GM20000 (cell line): ENCODE measurements around the gene IL1RAPL1.

Experiments used
- DNase-seq: peaks from one replicate; pipeline ENCODE4 v3.0.0; 2012; ENCODE audit warnings: low spot score
- TF ChIP-seq, protein P1 (sequence below): IDR thresholded peaks from 2 replicates; pipeline ENCODE4 v1.5.1; 2012; ENCODE audit warnings: mild to moderate bottlenecking, control low read depth; ENCODE audit errors: extremely low read depth, missing control alignments

Gene IL1RAPL1

DNA sequence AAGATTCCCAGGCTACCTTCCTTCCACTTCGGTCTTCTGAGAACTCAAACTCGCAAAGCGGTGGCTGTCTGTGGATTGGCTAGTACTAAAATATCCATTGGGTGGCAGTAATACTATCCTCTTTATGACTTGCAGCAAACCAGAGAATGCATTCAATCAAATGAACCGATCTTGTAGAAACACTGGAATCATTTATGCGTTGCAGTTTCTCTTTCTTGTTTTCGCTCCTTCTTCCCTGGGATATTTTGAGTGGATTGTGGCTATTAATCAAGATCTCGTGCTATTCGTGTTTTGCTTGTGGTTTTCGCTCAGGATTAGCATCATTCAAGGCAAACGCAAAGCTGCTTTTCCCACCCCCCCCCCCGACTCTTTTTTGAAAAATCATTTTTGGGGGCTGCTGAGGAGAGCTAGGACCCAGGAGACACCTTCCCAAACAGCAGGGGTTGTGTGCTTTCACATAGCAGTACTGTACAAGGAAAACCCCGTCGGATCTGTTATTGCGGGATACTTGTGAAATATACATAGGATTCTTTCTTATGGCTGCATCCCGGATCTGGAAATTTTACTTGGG, at the start of gene IL1RAPL1:
IL1RAPL1 (plus strand) TSS at position 466 of the 571 bp plus-strand sequence.
- peak; percentile 1 for DNase-seq
- TF ChIP-seq, protein P1, sequence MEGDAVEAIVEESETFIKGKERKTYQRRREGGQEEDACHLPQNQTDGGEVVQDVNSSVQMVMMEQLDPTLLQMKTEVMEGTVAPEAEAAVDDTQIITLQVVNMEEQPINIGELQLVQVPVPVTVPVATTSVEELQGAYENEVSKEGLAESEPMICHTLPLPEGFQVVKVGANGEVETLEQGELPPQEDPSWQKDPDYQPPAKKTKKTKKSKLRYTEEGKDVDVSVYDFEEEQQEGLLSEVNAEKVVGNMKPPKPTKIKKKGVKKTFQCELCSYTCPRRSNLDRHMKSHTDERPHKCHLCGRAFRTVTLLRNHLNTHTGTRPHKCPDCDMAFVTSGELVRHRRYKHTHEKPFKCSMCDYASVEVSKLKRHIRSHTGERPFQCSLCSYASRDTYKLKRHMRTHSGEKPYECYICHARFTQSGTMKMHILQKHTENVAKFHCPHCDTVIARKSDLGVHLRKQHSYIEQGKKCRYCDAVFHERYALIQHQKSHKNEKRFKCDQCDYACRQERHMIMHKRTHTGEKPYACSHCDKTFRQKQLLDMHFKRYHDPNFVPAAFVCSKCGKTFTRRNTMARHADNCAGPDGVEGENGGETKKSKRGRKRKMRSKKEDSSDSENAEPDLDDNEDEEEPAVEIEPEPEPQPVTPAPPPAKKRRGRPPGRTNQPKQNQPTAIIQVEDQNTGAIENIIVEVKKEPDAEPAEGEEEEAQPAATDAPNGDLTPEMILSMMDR: no peak

DNA sequence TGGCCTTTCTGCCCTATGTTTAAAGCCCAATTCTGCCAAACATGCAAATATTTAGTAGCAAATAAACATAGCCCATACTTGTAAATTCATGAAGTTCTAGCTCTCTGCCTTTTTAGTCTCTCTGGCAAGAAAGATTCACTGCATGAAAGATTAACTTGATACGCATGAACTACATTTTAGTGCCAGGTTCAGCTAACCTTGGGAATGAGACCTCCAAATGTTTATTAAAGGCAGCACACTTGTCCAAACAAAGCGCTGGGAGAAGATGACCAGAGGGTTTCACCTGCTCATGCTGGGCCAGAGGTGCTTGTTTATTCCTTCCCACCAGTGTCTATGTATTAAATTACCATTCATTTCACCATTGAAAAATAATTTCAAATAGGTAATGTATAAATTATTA, 44.5 kb upstream of the IL1RAPL1 start:
- TF ChIP-seq, protein P1: no peak
- DNase-seq: no peak

DNA sequence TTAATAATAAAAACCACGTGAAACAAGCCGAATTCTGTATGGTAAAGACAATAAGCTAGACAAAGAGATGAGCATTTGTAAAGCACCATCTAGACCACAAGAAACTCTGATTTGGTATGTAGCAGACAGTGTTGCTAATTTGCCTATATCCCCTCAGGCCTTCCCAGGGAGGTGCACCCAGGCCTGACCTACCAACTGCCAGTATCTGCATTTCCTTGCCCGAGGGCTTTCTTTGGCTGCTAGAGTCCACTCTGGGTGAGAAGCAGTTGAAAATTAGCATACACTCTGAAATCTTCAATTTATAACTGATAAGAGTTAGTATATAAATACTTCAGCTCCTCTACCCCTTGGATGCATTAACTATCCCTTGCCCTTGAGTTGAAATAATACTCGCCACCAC, 37.4 kb upstream of the IL1RAPL1 start:
- DNase-seq: no peak
- TF ChIP-seq, protein P1: no peak

DNA sequence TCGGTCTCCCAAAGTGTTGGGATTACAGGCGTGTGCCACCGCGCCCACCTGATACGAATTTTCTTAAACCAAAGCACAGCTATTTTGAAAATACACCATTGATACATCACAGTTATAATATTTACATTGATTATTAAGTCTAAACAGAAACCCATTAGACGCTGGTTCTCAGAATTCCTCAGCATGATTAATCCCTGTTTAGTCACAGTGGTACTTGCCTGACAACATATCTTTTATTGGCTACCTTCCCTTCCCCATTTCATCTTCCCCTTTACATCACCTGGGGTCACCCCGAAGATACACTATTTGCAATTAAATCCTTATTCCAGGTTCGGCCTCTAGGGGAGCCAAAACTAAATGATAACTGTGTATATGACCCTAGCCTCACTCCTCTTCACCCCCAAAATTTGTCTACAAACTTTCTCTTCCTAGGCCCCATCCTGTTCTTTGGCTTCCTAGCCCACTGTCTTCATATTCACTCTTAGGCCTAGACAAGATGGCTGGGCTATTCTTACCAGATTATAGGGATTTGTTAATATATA, 36.8 kb upstream of the IL1RAPL1 start:
- no peak for DNase-seq

DNA sequence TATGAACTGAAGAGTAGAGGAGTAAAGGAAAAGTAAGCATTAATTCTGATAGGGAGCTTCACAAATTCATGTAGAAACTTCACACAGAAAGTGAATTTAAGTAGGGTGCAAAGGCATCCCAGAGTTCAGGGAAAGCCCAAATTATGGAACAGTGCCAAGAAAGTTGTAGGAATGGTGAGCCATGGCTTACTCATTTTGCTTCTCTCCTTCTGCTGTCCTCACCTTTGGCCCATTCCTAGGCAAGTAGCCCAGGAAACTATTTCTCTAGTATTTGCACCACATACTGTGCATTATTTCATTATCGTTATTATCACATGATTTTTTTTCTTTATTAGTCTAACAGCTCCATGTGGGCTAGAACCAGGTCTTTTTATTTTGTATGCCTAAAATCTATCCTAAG, 34.9 kb upstream of the IL1RAPL1 start:
- TF ChIP-seq, protein P1: no peak
- DNase-seq: no peak

More for the DNA sequence above, 36.8 kb upstream of the IL1RAPL1 start:
- TF ChIP-seq, protein P1: no peak

DNA sequence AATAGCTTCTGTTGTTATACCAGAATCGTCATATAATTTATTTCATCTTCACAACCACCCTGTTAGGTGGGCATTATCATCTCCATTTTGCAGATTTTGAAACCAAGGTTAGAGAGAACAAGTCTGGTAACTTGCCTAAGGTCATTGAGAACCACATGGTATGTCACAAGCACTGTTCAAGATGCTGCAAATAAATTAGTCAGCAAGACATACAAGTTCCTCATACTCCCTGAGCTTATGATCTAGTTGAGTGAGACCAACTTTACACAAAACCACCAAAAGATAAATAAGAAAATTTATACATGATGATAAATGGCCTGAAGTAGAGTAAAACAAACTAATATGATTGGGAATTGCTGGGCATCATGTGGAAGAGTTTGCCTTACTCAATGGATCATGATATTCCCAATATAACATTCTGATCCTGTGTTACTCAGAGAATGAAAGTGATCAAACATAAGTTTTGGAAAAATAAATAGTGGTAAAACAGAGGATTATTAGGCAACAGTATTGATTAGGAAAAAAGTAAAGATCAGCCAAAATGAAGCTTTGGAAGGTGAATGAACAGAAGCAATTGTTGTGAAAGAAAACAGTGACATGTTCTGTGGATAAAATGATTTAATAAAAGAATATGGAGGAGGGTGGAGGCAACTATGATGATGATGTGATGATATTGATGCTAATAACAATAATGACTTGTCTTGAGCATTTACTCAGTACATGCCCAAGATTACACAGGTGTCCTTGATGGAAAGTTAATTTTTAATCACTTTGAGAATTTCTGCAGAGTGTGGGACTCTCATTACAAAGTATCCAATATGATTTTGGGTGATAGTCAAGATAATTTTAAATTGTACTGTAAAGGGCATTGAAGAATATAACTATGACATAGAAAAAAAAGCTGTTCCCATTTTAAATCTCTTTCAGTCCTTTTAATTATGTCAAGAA, 34.1 kb upstream of the IL1RAPL1 start:
- TF ChIP-seq, protein P1: no peak
- no peak for DNase-seq

DNA sequence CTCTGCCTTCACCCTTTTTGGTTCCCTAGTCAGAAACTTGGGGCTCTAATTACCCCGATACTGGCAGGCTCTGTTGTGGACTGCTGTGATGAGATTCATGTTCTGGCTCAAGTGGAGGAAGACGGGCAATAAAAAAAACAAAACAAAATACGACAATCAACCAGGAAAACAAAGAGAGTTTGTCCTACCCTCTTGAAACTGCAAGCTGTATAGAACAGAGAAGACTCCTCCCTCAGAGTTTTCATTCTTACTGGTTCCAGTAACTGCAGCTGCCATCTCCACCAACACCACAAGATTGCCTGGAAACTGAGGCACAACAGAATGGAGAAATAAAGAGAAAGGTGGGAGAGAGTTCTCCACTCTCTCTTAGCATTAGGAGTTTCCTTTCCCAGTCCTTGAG, 11.1 kb upstream of the IL1RAPL1 start:
- DNase-seq: no peak
- TF ChIP-seq, protein P1: no peak
